ENCODE measurements around the gene CHIT1. TPM values are rescaled to one million over a fixed set of nuclear protein-coding genes. Genes with fewer than 3 reads are reported as not detected.

CHIT1 gene
- total and polyA plus RNA-seq, 7 donors: 0.04 to 0.27 (median 0.09) TPM; not detected in 3

DNA sequence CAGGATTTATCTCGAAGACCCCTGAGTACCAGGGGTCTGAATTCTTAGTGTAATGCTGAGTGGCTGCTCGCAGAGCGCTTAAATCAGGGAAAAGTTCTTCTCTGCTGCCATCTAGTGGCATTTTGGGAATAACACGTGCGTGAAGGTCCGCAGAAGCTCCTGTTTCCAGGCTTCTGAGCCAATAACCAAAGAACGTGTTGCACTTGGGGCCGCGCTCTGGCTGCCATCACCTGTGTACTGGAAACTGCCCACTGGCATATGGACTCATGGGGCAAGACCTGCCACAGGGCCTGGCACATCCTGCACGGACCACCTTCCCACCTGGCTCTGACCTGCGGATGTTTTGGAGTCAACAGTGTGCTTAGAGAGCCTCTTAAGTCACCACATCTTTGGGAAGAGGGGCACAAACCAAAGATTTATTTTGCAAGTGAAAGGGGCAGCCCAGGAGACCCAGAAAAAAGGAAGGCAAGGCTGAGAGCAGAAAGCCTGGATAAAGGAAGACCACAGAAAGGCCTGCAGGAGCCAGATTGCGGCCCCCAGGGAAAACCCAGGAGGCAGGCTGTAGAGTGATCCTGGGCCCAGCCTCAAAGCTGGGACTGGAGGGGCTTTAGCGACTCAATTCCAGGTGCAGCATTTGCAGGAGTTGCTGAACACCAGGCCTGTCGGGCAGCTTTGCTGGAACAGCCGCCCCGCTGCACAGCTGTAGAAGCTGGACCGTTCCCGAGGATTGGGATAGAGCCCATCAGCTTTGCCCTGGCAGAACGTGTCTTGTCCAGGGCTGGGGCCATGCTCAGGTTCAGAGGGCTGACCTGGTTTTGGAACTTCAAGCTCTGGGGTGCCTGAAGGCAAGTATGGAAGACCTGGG lies 13.0 kb downstream of the CHIT1 start:
- H3K9me3 ChIP-seq: no peaks in the 10 kb centered on the region
- DNase-seq (peak in 1 of 2 donors; percentile 41), ATAC-seq (peak; percentile 78 to 94 (median 84))
- TF ChIP-seq, protein P1, sequence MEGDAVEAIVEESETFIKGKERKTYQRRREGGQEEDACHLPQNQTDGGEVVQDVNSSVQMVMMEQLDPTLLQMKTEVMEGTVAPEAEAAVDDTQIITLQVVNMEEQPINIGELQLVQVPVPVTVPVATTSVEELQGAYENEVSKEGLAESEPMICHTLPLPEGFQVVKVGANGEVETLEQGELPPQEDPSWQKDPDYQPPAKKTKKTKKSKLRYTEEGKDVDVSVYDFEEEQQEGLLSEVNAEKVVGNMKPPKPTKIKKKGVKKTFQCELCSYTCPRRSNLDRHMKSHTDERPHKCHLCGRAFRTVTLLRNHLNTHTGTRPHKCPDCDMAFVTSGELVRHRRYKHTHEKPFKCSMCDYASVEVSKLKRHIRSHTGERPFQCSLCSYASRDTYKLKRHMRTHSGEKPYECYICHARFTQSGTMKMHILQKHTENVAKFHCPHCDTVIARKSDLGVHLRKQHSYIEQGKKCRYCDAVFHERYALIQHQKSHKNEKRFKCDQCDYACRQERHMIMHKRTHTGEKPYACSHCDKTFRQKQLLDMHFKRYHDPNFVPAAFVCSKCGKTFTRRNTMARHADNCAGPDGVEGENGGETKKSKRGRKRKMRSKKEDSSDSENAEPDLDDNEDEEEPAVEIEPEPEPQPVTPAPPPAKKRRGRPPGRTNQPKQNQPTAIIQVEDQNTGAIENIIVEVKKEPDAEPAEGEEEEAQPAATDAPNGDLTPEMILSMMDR (IDR thresholded peaks at IDR 0.05): peak; percentile 83
- intact Hi-C loops (cut with DNase I): loop anchor here (1.0 to 5.0 kb wide), 3 partner anchors 44 to 177 kb away; no protein-coding TSS in a partner anchor
- no peak overlapping the region for H3K4me3 ChIP-seq
- H3K27ac ChIP-seq: no peak overlapping the region
- peaks cover 12% of the 10 kb centered on the region for H3K4me1 ChIP-seq
- WGBS, 3 donors: 18 to 23% (median 21%) methylated on average over 19 of the region's 19 CpGs
- H3K27me3 ChIP-seq (ENCODE audit: insufficient read depth in 3 of 3, low read length in 2 of 3): no peaks in the 10 kb centered on the region
- H3K36me3 ChIP-seq (ENCODE audit: insufficient read depth in 1 of 2, low read depth in 1 of 2): no peaks in the 10 kb centered on the region

GRCh38 chr1:203215573-203215972 lies 13.9 kb downstream of the CHIT1 start:
- no peaks in the 10 kb centered on the region for H3K9me3 ChIP-seq
- no peaks in the 10 kb centered on the region for H3K27me3 ChIP-seq (ENCODE audit: insufficient read depth in 3 of 3, low read length in 2 of 3)
- intact Hi-C loops (cut with DNase I): loop anchor here (5.0 kb wide), 1 partner anchor 43 kb away; no protein-coding TSS in a partner anchor
- DNase-seq (no peak), ATAC-seq (peak in 3 of 4 donors; percentile 15 to 31 (median 22))
- 67 to 74% (median 69%) methylated on average over 9 of the region's 9 CpGs for WGBS, 3 donors
- TF ChIP-seq, protein P1 (IDR thresholded peaks at IDR 0.05): no peak
- H3K4me3 ChIP-seq: no peak overlapping the region
- no peaks in the 10 kb centered on the region for H3K36me3 ChIP-seq (ENCODE audit: insufficient read depth in 1 of 2, low read depth in 1 of 2)
- peaks cover 12% of the 10 kb centered on the region for H3K4me1 ChIP-seq
- no peak overlapping the region for H3K27ac ChIP-seq

DNA sequence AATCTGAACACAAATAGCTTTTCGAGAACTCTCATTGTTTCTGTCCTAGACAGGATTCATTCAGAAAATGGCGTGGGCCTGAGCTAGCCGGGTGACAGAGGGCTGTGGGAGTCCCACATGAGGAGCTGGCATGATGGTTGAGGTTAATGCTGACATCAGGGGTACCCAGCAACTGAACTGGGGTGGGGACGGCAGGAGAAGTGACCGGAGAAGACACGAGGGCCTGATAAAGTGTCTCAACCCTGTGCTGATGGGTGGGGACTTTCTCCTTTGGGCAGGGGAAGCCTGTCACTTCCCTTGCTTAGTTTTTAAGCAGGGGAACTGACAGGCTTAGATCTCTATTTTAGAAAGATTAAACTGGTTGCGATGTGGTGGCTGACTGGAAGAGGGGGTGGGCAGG lies 14.6 kb downstream of the CHIT1 start:
- Histone ChIP-seq H3K4me3 (no peak overlapping the region), H3K27ac (no peak overlapping the region), H3K36me3 (ENCODE audit: insufficient read depth in 1 of 2, low read depth in 1 of 2) (no peaks in the 10 kb centered on the region), H3K9me3 (no peaks in the 10 kb centered on the region), H3K27me3 (ENCODE audit: insufficient read depth in 3 of 3, low read length in 2 of 3) (no peaks in the 10 kb centered on the region), H3K4me1 (peaks cover 12% of the 10 kb centered on the region)
- TF ChIP-seq, protein P1 (IDR thresholded peaks at IDR 0.05): no peak
- no peak for DNase-seq
- intact Hi-C loops (cut with DNase I): loop anchor here (5.0 kb wide), 1 partner anchor 43 kb away; no protein-coding TSS in a partner anchor
- no peak for ATAC-seq
- 90 to 91% (median 91%) methylated on average over 7 of the region's 7 CpGs for WGBS, 3 donors

GRCh38 chr1:203213126-203213525 lies 16.3 kb downstream of the CHIT1 start:
- ATAC-seq: no peak
- 78 to 91% (median 80%) methylated on average over 6 of the region's 6 CpGs for WGBS, 3 donors
- intact Hi-C loops (cut with DNase I): no loop called here

More at GRCh38 chr1:203213126-203213525, 16.3 kb downstream of the CHIT1 start:
- H3K9me3 ChIP-seq: no peaks in the 10 kb centered on the region
- H3K27ac ChIP-seq: no peak overlapping the region
- no peak for DNase-seq
- H3K27me3 ChIP-seq (ENCODE audit: insufficient read depth in 3 of 3, low read length in 2 of 3): no peaks in the 10 kb centered on the region
- no peaks in the 10 kb centered on the region for H3K36me3 ChIP-seq (ENCODE audit: insufficient read depth in 1 of 2, low read depth in 1 of 2)
- H3K4me1 ChIP-seq: peaks cover 12% of the 10 kb centered on the region
- TF ChIP-seq, protein P1 (IDR thresholded peaks at IDR 0.05): no peak
- H3K4me3 ChIP-seq: no peak overlapping the region
